Measurements from ENCODE around the gene TYMP. TPM values are rescaled to one million over a fixed set of nuclear protein-coding genes. Genes with fewer than 3 reads are reported as not detected.

TYMP gene
- total and polyA plus RNA-seq, 10 of the 15 experiments (the other 5 are each of a cell fraction or from before 2014, with no cell fraction given) = 0.42 to 57.8 (median 24.6) TPM

DNA sequence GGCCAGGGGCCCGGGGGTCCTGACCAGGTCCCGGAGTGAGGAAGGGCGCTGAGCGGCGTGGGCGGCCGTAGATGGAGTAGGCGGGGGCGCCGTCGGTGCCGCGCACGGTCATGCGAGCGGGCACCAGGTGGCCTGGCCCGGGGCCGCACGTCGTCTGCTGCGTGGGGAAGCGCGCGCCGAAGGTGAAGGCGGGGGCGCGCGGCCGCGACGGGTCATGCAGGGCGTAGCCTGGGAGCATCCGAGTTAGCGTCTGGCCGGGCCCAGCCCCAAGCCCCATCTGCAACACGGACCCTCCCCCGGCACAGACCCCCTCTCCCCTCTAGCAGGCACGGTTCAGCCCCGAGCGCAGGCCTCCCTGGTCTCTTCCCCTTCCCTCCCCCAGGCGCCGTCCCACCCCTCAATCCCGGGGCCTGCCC lies 1.7 kb upstream of the TYMP start (continued):
- TF ChIP-seq ZBTB4 (CRISPR knock-in tag; IDR thresholded peaks at IDR 0.05) = no peak
- TF ChIP-seq BMI1 (IDR thresholded peaks at IDR 0.05; ENCODE audit: borderline replicate concordance) = no peak
- TF ChIP-seq SIN3A (IDR thresholded peaks at IDR 0.05; ENCODE audit: low read depth, low read length) = no peak
- no peak for TF ChIP-seq ZNF207 (IDR thresholded peaks at IDR 0.05; ENCODE audit: borderline replicate concordance)
- TF ChIP-seq HCFC1 (IDR thresholded peaks at IDR 0.05; ENCODE audit: low read length) = no peak; the same call in 1 of the 2 replicates
- no peak for TF ChIP-seq ZNF217 (IDR thresholded peaks at IDR 0.05)
- TF ChIP-seq CUX1 (IDR thresholded peaks at IDR 0.05; ENCODE audit: insufficient replicate concordance, low read depth, low read length) = no peak
- no peak for TF ChIP-seq RB1 (IDR thresholded peaks at IDR 0.05; ENCODE audit: borderline replicate concordance)
- TF ChIP-seq GABPA (IDR thresholded peaks at IDR 0.05; ENCODE audit: low read depth) = no peak
- TF ChIP-seq, protein P1, sequence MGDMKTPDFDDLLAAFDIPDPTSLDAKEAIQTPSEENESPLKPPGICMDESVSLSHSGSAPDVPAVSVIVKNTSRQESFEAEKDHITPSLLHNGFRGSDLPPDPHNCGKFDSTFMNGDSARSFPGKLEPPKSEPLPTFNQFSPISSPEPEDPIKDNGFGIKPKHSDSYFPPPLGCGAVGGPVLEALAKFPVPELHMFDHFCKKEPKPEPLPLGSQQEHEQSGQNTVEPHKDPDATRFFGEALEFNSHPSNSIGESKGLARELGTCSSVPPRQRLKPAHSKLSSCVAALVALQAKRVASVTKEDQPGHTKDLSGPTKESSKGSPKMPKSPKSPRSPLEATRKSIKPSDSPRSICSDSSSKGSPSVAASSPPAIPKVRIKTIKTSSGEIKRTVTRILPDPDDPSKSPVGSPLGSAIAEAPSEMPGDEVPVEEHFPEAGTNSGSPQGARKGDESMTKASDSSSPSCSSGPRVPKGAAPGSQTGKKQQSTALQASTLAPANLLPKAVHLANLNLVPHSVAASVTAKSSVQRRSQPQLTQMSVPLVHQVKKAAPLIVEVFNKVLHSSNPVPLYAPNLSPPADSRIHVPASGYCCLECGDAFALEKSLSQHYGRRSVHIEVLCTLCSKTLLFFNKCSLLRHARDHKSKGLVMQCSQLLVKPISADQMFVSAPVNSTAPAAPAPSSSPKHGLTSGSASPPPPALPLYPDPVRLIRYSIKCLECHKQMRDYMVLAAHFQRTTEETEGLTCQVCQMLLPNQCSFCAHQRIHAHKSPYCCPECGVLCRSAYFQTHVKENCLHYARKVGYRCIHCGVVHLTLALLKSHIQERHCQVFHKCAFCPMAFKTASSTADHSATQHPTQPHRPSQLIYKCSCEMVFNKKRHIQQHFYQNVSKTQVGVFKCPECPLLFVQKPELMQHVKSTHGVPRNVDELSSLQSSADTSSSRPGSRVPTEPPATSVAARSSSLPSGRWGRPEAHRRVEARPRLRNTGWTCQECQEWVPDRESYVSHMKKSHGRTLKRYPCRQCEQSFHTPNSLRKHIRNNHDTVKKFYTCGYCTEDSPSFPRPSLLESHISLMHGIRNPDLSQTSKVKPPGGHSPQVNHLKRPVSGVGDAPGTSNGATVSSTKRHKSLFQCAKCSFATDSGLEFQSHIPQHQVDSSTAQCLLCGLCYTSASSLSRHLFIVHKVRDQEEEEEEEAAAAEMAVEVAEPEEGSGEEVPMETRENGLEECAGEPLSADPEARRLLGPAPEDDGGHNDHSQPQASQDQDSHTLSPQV (IDR thresholded peaks at IDR 0.05) = no peak
- peak; percentile 71; the same call in 1 of the 3 replicates for TF ChIP-seq POU2F2 (IDR thresholded peaks at IDR 0.05; ENCODE audit: borderline replicate concordance, low read depth, low read length)
- TF ChIP-seq ASH2L (IDR thresholded peaks at IDR 0.05; ENCODE audit: borderline replicate concordance, low read depth) = no peak
- TF ChIP-seq STAT3 (IDR thresholded peaks at IDR 0.05; ENCODE audit: low read depth, low read length) = no peak
- no peak for TF ChIP-seq MLLT1 (IDR thresholded peaks at IDR 0.05)
- TF ChIP-seq ZNF384 (IDR thresholded peaks at IDR 0.05; ENCODE audit: borderline replicate concordance, low read depth, low read length) = no peak
- peak in 1 of 2 experiments; percentile 91; a peak in 2 of 3 replicates for TF ChIP-seq EGR1 (IDR thresholded peaks at IDR 0.05; ENCODE audit: borderline replicate concordance in 1 of 2, low read depth in 2 of 2, low read length in 2 of 2)
